Measurements from ENCODE around the gene BRINP2.

The BRINP2 gene

DNA sequence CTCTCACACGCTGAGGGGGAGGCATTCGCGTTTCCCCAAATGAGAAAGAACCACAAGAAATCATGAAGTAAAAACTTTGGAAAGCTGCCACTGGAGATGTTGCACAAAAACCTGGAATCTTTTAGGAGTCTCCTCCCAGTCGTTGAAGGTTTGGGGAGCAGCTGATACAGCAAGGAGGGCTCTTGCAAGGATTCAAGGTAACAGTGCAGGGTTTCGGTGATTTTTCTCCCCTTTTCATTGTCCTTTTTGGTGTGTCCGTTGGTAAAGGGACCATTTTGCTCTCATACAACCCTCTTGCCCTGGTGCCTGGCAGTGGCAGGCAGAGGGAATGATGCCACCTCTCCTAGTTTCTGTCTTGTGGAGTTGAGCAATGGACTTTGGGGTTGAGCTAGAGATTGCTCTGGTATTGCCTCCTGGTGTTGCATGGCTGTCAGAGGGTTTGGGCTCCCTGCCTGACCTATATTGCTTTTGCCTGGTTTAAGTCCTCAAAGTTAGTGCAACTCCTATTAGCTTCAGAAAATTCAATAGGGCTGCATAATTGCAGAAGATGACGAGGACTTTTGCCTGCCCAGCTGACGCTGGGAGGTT lies 872 bp downstream of the BRINP2 start:
- DNase-seq, result no peak

- no peak for DNase-seq
Measured at GRCh38 chr1:177172272-177172671, 1.5 kb downstream of the BRINP2 start.

- no peak for DNase-seq
Measured at GRCh38 chr1:177172866-177173265, 2.1 kb downstream of the BRINP2 start.

- DNase-seq, result no peak
Measured at GRCh38 chr1:177173976-177174375, 3.2 kb downstream of the BRINP2 start.

- no peak for DNase-seq
Measured at GRCh38 chr1:177174921-177175634, 4.3 kb downstream of the BRINP2 start.

DNA sequence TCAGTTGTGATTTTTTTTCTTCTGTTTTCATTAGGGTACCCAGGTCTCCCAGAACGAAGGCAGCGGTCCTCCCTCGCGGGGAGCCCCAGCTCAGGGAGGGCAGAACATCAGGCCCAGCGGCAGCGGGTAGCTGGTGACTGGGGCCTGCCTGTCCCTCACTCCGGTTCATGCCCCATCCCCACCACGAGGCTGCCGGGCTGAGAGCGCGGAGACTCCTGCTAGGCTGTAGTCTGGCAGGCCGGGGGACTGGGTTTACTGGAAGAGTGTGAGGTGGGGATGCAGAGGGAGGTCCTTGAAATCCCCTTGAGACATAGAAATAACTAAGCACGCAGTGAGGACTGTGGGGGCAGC lies 10.5 kb downstream of the BRINP2 start:
- no peak for DNase-seq

GRCh38 chr1:177181631-177182291 lies 11.0 kb downstream of the BRINP2 start:
- DNase-seq, result peak; percentile 76

GRCh38 chr1:177183836-177184235 lies 13.1 kb downstream of the BRINP2 start:
- no peak for DNase-seq

- no peak for DNase-seq
Measured at GRCh38 chr1:177185209-177185608, 14.5 kb downstream of the BRINP2 start.

- no peak for DNase-seq
Measured at GRCh38 chr1:177186639-177187038, 15.9 kb downstream of the BRINP2 start.

GRCh38 chr1:177190308-177190970 lies 19.7 kb downstream of the BRINP2 start:
- no peak for DNase-seq

DNA sequence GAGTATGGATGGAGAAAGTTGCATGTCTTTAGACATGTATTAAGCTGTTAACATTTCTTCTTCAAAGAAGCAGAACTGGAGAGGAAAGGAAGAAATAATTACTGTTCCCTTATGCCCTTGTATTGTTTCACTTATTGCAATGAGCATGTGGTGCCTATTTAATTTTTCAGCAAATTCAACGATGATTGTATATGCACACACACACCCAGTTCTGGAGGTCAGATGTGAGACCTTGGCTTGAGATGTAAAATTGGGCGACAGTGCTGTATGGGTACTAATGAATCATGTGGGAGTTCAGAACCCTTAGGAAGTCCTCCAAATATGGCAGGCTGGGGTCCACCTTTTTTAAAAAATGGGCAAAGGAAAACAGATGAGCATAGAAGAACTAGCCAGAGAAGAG lies 27.5 kb downstream of the BRINP2 start:
- DNase-seq, result no peak

- DNase-seq, result no peak
Measured at GRCh38 chr1:177200290-177200689, 29.5 kb downstream of the BRINP2 start.

GRCh38 chr1:177206831-177207355 lies 36.1 kb downstream of the BRINP2 start:
- no peak for DNase-seq

DNA sequence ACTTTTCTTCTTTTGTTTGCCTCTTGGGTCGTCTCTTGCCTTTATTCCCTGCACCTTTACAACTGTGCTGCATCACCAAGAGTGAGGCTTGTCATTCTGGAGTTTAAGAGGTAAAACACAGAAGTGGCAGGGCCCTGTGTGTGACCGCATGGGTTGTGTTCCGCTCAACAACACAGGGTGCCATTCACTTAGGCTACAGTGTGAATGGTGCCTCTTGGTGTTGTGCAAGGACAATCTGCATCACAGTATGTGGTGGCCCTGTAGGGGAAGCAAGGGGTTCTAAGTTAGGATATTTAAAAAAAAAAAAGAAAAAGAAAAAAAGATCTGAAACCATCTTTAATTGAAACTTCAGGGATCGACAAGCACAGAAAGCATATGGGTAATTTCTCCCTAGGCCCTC lies 38.2 kb downstream of the BRINP2 start:
- DNase-seq, result no peak

GRCh38 chr1:177209357-177209756 lies 38.6 kb downstream of the BRINP2 start:
- peak; percentile 86 for DNase-seq

DNA sequence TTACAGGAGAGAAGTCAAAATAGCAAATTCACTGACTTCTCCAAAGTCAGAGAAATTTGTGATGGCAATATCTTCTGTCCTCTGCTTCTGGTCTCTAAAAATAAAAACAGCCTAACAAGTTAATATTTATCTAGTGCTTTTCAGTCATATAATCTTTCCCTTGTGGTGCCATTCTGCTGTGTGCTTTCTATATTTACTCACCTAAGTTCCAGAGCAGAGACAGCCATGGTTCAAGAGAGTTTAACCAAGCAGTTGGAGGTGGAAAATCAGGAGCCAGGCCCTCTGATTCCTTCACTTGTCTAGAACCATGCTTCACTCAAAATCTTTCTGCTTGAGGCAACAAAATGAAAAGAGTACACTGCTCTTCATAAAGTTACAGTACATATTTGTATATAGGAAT lies 39.3 kb downstream of the BRINP2 start:
- no peak for DNase-seq

- no peak for DNase-seq
Measured at GRCh38 chr1:177211231-177211630, 40.5 kb downstream of the BRINP2 start.

GRCh38 chr1:177216587-177217202 lies 45.9 kb downstream of the BRINP2 start:
- no peak for DNase-seq

- no peak for DNase-seq
Measured at GRCh38 chr1:177219554-177220458, 49.0 kb downstream of the BRINP2 start.

DNA sequence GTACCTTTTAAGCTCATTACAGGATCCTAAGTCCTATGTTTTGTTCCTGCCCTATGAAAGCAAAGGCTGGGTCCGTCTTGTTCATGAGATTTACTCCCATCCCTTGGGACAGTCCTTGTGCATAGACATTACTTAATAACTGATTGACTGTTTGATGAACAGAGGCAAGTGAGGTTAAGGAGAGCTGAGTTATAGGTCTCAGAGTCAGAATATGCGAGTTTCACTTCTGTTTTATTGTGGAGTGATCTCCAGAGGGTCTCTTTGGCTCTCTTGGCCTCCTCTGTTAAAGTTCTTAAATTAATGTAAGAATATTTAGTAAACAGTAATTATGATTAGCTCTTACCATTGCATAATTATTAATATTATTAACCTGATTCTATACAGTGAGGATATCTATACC lies 52.6 kb downstream of the BRINP2 start:
- no peak for DNase-seq

Data from NCI-H1092 (cell line).